ENCODE results near the gene DIP2B.

DNA sequence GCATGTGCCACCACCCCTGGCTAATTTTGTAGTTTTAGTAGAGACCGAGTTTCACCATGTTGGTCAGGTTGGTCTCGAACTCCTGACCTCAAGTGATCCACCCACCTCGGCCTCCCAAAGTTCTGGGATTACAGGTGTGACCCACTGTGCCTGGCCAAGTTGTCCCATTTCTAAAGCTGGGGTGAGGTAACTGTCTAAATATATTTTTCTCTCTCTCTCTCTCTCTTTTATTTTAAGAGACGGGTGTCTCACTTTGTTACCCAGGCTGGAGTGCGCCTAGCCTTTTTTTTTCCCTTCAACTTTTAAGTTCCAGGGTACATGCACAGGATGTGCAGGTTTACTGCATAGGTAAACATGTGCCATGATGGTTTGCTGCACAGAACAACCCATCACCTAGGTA is 267.7 kb downstream of the DIP2B start:
- no peak for TF ChIP-seq KDM5A (IDR thresholded peaks at IDR 0.05)
- TF ChIP-seq JUNB (IDR thresholded peaks at IDR 0.05) = no peak
- TF ChIP-seq EP300 (IDR thresholded peaks at IDR 0.05) = no peak
- no peak for TF ChIP-seq KDM1A (IDR thresholded peaks at IDR 0.05; ENCODE audit: low read depth)
- TF ChIP-seq MAX (IDR thresholded peaks at IDR 0.05) = no peak
- TF ChIP-seq CTCF (IDR thresholded peaks at IDR 0.05) = no peak
- TF ChIP-seq RFX5 (IDR thresholded peaks at IDR 0.05) = no peak
- no peak for TF ChIP-seq HMGXB4 (CRISPR knock-in tag; IDR thresholded peaks at IDR 0.05; ENCODE audit: borderline replicate concordance)
- TF ChIP-seq RARB (CRISPR knock-in tag; IDR thresholded peaks at IDR 0.05) = no peak
- no peak for TF ChIP-seq USF2 (IDR thresholded peaks at IDR 0.05)

All from A549 (cell line).